Ovary (tissue), 3 donors: ENCODE results near the gene PPP2R1B.

Source experiments
- CTCF ChIP-seq, 3 donors: fragments of 450-650 bp in 2 of 3; fragments of 200-600 bp in 1 of 3; IDR thresholded peaks; one replicate each; pipeline versions ENCODE4 v1.5.1 to v1.8.0; 2016 to 2022; ENCODE audit warnings: antibody characterized with exemption in 3 of 3, mild to moderate bottlenecking in 1 of 3
- EP300 ChIP-seq: sonication (generic); formaldehyde crosslinking; IDR thresholded peaks from one replicate; pipeline ENCODE4 v1.6.1; 2017; ENCODE audit warnings: antibody characterized with exemption
- POLR2A ChIP-seq: fragments of 450-650 bp; IDR thresholded peaks from one replicate; pipeline ENCODE4 v1.6.1; 2017; ENCODE audit warnings: antibody characterized with exemption, mild to moderate bottlenecking, moderate library complexity
- donor health status: DM: no; HTN: no; CAD: no.

GRCh38 chr11:111792955-111793500 is 26.8 kb upstream of the PPP2R1B start:
- TF ChIP-seq CTCF (IDR thresholded peaks at IDR 0.05) = no peak
- TF ChIP-seq POLR2A = no peak
- TF ChIP-seq EP300 = no peak
